Measurements from ENCODE around the gene TRIM24.
"Not testable (repeated sequence)": the region's sequence is repeated elsewhere in the genome, so short reads cannot be mapped to it uniquely, and the experiment has no call there.

Gene TRIM24

GRCh38 chr7:138460649-138461607 is 869 bp downstream of the TRIM24 start:
- no peak for TF ChIP-seq CTCF (IDR thresholded peaks at IDR 0.05; ENCODE audit: insufficient read depth, low read depth, low read length, missing control alignments)
- H3K4me3 ChIP-seq (ENCODE audit: low read depth, low read length) = peak overlapping the region; percentile 97
- peak; percentile 84 for DNase-seq (ENCODE audit: low read depth)

GRCh38 chr7:138463291-138463618 is 3.2 kb downstream of the TRIM24 start:
- H3K4me3 ChIP-seq (ENCODE audit: low read depth, low read length); DNase-seq (ENCODE audit: low read depth): not testable (repeated sequence)

- no peak for DNase-seq (ENCODE audit: low read depth)
- no peak overlapping the region for H3K4me3 ChIP-seq (ENCODE audit: low read depth, low read length)
- TF ChIP-seq CTCF (IDR thresholded peaks at IDR 0.05; ENCODE audit: insufficient read depth, low read depth, low read length, missing control alignments) = no peak
Observed at GRCh38 chr7:138465046-138465445, 5.0 kb downstream of the TRIM24 start.

GRCh38 chr7:138466069-138466756 is 6.2 kb downstream of the TRIM24 start:
- not testable (repeated sequence) for DNase-seq (ENCODE audit: low read depth); H3K4me3 ChIP-seq (ENCODE audit: low read depth, low read length)

- H3K4me3 ChIP-seq (ENCODE audit: low read depth, low read length) = no peak overlapping the region
- no peak for DNase-seq (ENCODE audit: low read depth)
- no peak for TF ChIP-seq CTCF (IDR thresholded peaks at IDR 0.05; ENCODE audit: insufficient read depth, low read depth, low read length, missing control alignments)
Observed at GRCh38 chr7:138468244-138469123, 8.4 kb downstream of the TRIM24 start.

GRCh38 chr7:138470391-138471157 is 10.5 kb downstream of the TRIM24 start:
- no peak for TF ChIP-seq CTCF (IDR thresholded peaks at IDR 0.05; ENCODE audit: insufficient read depth, low read depth, low read length, missing control alignments)
- DNase-seq (ENCODE audit: low read depth) = no peak
- no peak overlapping the region for H3K4me3 ChIP-seq (ENCODE audit: low read depth, low read length)

- H3K4me3 ChIP-seq (ENCODE audit: low read depth, low read length) = no peak overlapping the region
- no peak for DNase-seq (ENCODE audit: low read depth)
- no peak for TF ChIP-seq CTCF (IDR thresholded peaks at IDR 0.05; ENCODE audit: insufficient read depth, low read depth, low read length, missing control alignments)
Observed at GRCh38 chr7:138472292-138473079, 12.4 kb downstream of the TRIM24 start.
